HS-27A (cell line): ENCODE data around the gene SNX19.

ENCODE experiments used
- DNase-seq: peaks from one replicate; pipeline ENCODE4 v3.0.0-alpha.2; 2012; ENCODE audit warnings: low read depth, missing footprints

Gene SNX19

GRCh38 chr11:130907229-130907628 lies 9.1 kb downstream of the SNX19 start:
- DNase-seq, result no peak

GRCh38 chr11:130906616-130907015 lies 9.7 kb downstream of the SNX19 start:
- no peak for DNase-seq

GRCh38 chr11:130905512-130905911 lies 10.8 kb downstream of the SNX19 start:
- DNase-seq, result no peak

GRCh38 chr11:130904380-130904779 lies 11.9 kb downstream of the SNX19 start:
- DNase-seq, result no peak

GRCh38 chr11:130902380-130902779 lies 13.9 kb downstream of the SNX19 start:
- DNase-seq, result no peak

- DNase-seq, result no peak
These were observed 17.2 kb downstream of the SNX19 start for GRCh38 chr11:130899106-130899505.

- DNase-seq, result peak; percentile 62
These were observed 18.8 kb downstream of the SNX19 start for GRCh38 chr11:130897262-130898182.

GRCh38 chr11:130894322-130895025 lies 21.8 kb downstream of the SNX19 start:
- DNase-seq, result no peak

- DNase-seq, result no peak
These were observed 23.4 kb downstream of the SNX19 start for GRCh38 chr11:130892861-130893260.

- no peak for DNase-seq
These were observed 25.0 kb downstream of the SNX19 start for GRCh38 chr11:130891326-130891725.

GRCh38 chr11:130890039-130890745 lies 26.1 kb downstream of the SNX19 start:
- DNase-seq, result no peak

- no peak for DNase-seq
These were observed 27.5 kb downstream of the SNX19 start for GRCh38 chr11:130888790-130889189.

GRCh38 chr11:130886704-130887103 lies 29.6 kb downstream of the SNX19 start:
- no peak for DNase-seq

- no peak for DNase-seq
These were observed 34.1 kb downstream of the SNX19 start for GRCh38 chr11:130882138-130882551.

- no peak for DNase-seq
These were observed 34.7 kb downstream of the SNX19 start for GRCh38 chr11:130881475-130882137.

GRCh38 chr11:130879836-130880235 lies 36.4 kb downstream of the SNX19 start:
- DNase-seq, result no peak

GRCh38 chr11:130876931-130877915 lies 39.1 kb downstream of the SNX19 start:
- no peak for DNase-seq

GRCh38 chr11:130876100-130876499 lies 40.2 kb downstream of the SNX19 start:
- no peak for DNase-seq

- no peak for DNase-seq
These were observed 41.2 kb downstream of the SNX19 start for GRCh38 chr11:130874955-130875531.

- no peak for DNase-seq
These were observed 41.9 kb downstream of the SNX19 start for GRCh38 chr11:130874396-130874795.
